Colonic mucosa (tissue), 4 donors: ENCODE results near the gene BMP7. TPM values are rescaled to one million over a fixed set of nuclear protein-coding genes. Genes with fewer than 3 reads are reported as not detected.

Source experiments
- DNase-seq: peaks from one replicate; pipeline ENCODE4 v3.0.0-alpha.2; 2020
- H3K27ac ChIP-seq: fragments of 200-600 bp; one replicate; pipeline ENCODE4 v1.8.0; 2021
- H3K27me3 ChIP-seq: fragments of 200-600 bp; one replicate; pipeline ENCODE4 v1.8.0; 2021
- H3K36me3 ChIP-seq: fragments of 200-600 bp; one replicate; pipeline ENCODE4 v1.8.0; 2021
- H3K4me1 ChIP-seq: fragments of 200-600 bp; one replicate; pipeline ENCODE4 v1.8.0; 2021; ENCODE audit warnings: mild to moderate bottlenecking
- H3K4me3 ChIP-seq: fragments of 200-600 bp; one replicate; pipeline ENCODE4 v1.8.0; 2021
- H3K9ac ChIP-seq, 2 donors: one replicate each; pipeline ENCODE4 v1.7.0; 2013; ENCODE audit warnings: control low read depth in 2 of 2, low read depth in 2 of 2, low read length in 2 of 2
- H3K9me3 ChIP-seq: fragments of 200-600 bp; one replicate; pipeline ENCODE4 v1.8.0; 2021
- CTCF ChIP-seq: fragments of 200-600 bp; IDR thresholded peaks from one replicate; pipeline ENCODE4 v1.8.0; 2022; ENCODE audit warnings: antibody characterized with exemption, mild to moderate bottlenecking
- intact Hi-C: fragments of 100-400 bp; cut with DNase I; formaldehyde crosslinking; loops from one replicate; pipeline ENCODE4 v1.14.1; 2022
- total RNA-seq, 2 donors: library from RNA; stranded (reverse); fragmentation: NEBNext Ultra II Directional in 1 of 2; extraction: Animal tissue kit (Norgen Biotek cat#: 25700) in 1 of 2; gene quantifications; one replicate each; pipeline ENCODE4 v1.2.1, GENCODE V29; 2021
- donor health status: healthy.
- donor health status: DM: no; HTN: no; CAD: no.
- donor health status: DM: no; HTN: no; CAD: no.

The BMP7 gene
- total RNA-seq, 2 donors from 2014 or later = 1.3 to 3.2 TPM

DNA sequence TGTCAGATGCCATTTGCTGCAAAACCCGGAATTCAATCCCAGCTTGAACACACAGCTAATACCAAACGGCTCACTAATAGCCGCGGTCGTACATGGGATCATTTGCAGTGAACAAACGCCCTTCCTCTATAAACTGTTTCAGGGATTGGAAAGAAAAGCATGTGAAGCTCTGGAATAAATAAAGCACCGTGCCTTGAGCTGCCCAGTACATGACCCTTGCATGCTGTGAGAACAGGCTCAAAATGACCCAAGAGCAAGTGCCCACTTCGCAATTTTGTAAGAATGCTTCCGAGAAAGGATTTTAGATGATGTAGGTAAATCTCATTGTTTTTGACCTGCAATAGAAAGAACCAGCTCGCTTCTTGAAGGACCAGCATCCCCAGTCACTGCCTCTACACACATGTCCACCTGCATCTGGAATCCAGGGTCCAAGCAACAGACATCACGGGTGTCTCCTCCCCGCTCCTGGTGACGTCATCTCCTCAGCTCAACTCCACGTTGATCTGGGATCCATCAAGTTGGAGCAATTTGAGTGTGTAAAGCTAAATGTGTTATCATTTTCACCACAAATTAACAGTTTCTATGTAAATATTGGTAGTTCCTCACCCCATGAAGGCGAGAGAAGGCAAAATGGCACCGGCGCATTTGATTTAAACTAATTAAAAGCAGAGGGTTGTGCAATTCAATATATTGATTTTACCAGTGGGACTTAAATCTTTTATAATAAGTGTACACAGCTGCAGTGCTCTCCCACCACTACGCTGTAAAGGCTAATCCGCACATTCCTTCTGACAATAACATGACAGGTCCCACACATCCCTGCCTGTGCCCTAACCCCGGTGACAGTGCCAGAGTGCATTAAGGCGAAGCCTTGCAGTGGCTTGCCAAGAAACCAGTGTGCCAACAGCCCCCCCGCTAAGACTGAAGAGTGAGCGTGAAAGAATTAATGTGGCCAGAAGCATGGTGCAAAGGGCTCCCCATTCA is 6.2 kb downstream of the BMP7 start:
- H3K36me3 ChIP-seq = no peaks in the 10 kb centered on the region
- intact Hi-C loops = no loop called here
- no peak overlapping the region for H3K27ac ChIP-seq
- no peak for TF ChIP-seq CTCF
- H3K4me3 ChIP-seq = no peak overlapping the region
- H3K9ac ChIP-seq = no peak overlapping the region
- peaks cover 23% of the 10 kb centered on the region for H3K27me3 ChIP-seq
- no peak for DNase-seq
- no peaks in the 10 kb centered on the region for H3K4me1 ChIP-seq
- no peaks in the 10 kb centered on the region for H3K9me3 ChIP-seq

DNA sequence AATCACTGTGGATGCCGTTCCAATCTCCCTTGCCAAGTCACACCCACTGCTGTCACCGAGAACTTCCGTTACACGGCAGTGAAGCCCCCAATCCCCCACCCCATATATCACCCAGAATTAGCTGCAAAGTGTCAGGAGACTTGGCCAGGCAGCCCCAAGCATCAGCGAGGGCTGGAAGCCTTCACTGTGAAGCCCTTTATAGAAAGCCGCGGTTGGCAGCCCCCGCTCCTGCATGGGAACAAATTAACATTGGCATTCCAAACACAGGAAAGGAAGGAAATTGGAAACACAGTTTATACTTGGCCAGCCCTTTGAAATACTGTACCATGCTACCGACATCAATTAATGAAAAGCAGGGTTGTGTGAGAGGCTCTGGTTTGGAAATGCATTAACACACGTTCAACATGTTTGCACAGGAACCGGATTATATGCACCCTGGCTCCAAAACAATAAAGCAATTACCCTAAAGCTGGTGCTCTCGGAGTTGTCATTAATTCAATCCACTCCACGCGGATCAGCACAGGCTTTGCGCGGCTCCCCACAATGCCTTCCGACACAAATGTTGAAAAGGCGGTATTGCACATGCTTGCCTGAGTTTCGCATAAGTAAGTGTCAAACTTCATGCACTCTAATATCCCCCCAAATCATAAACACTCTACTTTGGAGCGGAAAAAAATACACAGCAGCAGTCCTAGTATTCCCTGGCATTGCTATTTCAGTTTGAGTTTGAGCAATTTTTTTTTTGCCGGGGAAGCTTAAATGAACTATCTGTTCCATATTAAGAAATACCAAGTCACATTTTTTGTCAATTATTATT is 7.1 kb downstream of the BMP7 start:
- DNase-seq = no peak
- Histone ChIP-seq H3K27ac (no peak overlapping the region), H3K27me3 (peaks cover 14% of the 10 kb centered on the region), H3K9ac (no peak overlapping the region), H3K4me3 (no peak overlapping the region), H3K9me3 (no peaks in the 10 kb centered on the region), H3K36me3 (no peaks in the 10 kb centered on the region), H3K4me1 (no peaks in the 10 kb centered on the region)
- intact Hi-C loops = no loop called here
- no peak for TF ChIP-seq CTCF

DNA sequence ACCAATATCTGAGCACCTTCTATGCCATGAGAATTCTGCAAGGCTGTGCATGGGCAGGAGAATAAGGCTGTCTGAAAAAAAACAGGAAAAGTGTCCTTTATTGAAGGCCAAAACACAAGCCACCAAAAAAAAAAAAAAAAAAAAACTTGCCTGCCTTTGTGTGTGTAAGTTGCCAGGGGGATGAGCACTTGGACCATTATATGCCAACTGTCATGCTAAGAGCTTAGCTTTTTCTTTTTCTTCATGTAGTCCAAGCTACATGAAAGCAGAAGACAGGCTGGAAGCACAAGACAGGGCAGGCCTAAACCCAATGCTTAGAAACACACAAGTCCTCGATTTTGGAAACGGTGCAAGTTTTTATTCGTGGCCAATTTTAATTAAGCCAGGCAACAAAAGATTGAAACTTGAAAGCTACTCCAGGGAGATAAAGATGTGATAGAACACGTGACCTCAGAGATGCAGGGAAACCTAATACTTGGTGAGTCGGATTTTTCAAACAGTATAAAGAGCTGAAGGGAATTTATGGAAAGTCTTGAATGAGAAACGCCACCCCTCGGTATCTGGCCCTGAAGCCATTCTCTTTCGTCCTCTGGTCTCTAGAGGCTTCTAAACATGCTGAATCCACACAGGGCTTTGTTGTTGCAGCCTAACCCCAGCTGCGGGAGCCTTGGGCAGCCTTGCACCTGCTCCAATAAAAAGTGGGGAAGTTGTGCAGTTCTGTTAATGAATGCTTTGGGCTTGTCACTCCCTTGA is 8.6 kb downstream of the BMP7 start:
- TF ChIP-seq CTCF = no peak
- no peak overlapping the region for H3K4me3 ChIP-seq
- peaks cover 8% of the 10 kb centered on the region for H3K27me3 ChIP-seq
- H3K36me3 ChIP-seq = no peaks in the 10 kb centered on the region
- H3K9me3 ChIP-seq = no peaks in the 10 kb centered on the region
- no peaks in the 10 kb centered on the region for H3K4me1 ChIP-seq
- intact Hi-C loops = no loop called here
- no peak for DNase-seq
- H3K27ac ChIP-seq = no peak overlapping the region
- H3K9ac ChIP-seq = no peak overlapping the region

GRCh38 chr20:57256908-57257307 is 9.5 kb downstream of the BMP7 start:
- intact Hi-C loops = no loop called here
- H3K27me3 ChIP-seq = peaks cover 8% of the 10 kb centered on the region

More at GRCh38 chr20:57256908-57257307, 9.5 kb downstream of the BMP7 start:
- DNase-seq = no peak
- H3K27ac ChIP-seq = no peak overlapping the region
- no peaks in the 10 kb centered on the region for H3K9me3 ChIP-seq
- no peak for TF ChIP-seq CTCF
- H3K36me3 ChIP-seq = no peaks in the 10 kb centered on the region
- H3K4me1 ChIP-seq = no peaks in the 10 kb centered on the region
- no peak overlapping the region for H3K9ac ChIP-seq
- H3K4me3 ChIP-seq = no peak overlapping the region
